HG03342 (cell line): ENCODE results near the gene LMOD1.
"Not testable (repeated sequence)": the region's sequence is repeated elsewhere in the genome, so short reads cannot be mapped to it uniquely, and the experiment has no call there.

Experiments
- ATAC-seq: cut with Tn5 transposase; IDR thresholded peaks from one replicate; pipeline ENCODE4 v1.9.1; 2021; ENCODE audit warnings: mild to moderate bottlenecking, moderate library complexity; ENCODE audit not compliant: unreplicated experiment

The LMOD1 gene

GRCh38 chr1:201949491-201949890, 3.1 kb upstream of the LMOD1 start:
- no peak for ATAC-seq

- ATAC-seq: no peak
Observed at GRCh38 chr1:201947697-201948008, 1.3 kb upstream of the LMOD1 start.

DNA sequence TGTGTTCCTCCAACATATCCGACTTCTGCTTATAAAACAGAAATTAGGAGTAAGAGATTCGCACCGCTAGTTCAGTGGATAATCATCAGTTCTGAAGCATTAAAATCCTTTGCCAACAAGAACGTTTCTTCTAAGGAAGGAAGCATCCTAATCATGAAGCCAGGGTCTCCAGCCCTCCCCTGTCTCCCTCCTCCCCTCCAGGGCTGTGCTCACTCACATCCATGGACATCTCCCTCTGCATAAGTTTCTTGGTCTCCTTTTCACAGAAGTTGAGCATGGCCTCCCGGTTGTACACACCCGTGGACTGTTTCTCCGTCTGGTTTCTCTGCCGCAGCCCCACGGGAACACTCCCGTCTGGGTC, 505 bp downstream of the LMOD1 start:
- ATAC-seq: no peak

- no peak for ATAC-seq
Observed at GRCh38 chr1:201945157-201945556, 1.2 kb downstream of the LMOD1 start.

DNA sequence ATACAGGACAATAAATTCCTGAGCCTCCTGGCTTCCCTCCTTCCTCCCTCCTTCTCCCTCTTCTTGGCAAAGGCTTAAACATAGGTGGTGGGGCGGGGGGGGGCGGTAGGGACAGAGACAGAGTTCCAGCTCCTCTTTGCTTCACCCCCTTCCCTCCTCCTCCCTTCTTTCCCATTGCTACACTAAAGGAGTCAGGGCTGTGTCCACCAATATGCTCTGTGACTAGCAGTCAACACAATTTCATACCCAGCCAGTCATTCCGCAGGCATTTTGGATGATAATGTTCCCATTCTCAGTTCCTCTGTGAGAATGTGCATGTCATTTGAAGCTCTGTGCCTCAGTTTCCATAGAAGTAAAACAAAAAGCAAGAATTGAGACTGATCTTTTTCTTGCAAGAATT, 1.7 kb downstream of the LMOD1 start:
- no peak for ATAC-seq

GRCh38 chr1:201944002-201944401, 2.3 kb downstream of the LMOD1 start:
- no peak for ATAC-seq

GRCh38 chr1:201942129-201942495, 4.2 kb downstream of the LMOD1 start:
- no peak for ATAC-seq

- ATAC-seq: no peak
Observed at GRCh38 chr1:201941420-201942128, 4.8 kb downstream of the LMOD1 start.

DNA sequence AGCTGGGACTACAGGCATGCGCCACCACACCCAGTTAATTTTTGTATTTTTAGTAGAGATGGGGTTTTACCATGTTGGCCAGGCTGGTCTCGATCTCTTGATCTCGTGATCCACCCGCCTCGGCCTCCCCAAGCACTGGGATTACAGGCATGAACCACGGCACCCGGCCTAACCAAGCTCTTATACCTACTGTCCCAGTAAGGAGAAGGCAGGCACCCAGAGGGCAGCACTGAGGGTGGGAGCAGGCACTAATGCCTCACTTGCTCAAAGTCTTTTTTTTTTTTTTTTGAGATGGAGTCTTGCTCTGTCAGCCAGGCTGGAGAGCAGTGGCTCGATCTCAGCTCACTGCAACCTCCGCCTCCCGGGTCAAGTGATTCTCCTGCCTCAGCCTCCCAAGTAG, 6.0 kb downstream of the LMOD1 start:
- not testable (repeated sequence) for ATAC-seq

- no peak for ATAC-seq
Observed at GRCh38 chr1:201939574-201939973, 6.8 kb downstream of the LMOD1 start.

- no peak for ATAC-seq
Observed at GRCh38 chr1:201939148-201939547, 7.2 kb downstream of the LMOD1 start.

GRCh38 chr1:201938440-201939035, 7.8 kb downstream of the LMOD1 start:
- ATAC-seq: no peak

DNA sequence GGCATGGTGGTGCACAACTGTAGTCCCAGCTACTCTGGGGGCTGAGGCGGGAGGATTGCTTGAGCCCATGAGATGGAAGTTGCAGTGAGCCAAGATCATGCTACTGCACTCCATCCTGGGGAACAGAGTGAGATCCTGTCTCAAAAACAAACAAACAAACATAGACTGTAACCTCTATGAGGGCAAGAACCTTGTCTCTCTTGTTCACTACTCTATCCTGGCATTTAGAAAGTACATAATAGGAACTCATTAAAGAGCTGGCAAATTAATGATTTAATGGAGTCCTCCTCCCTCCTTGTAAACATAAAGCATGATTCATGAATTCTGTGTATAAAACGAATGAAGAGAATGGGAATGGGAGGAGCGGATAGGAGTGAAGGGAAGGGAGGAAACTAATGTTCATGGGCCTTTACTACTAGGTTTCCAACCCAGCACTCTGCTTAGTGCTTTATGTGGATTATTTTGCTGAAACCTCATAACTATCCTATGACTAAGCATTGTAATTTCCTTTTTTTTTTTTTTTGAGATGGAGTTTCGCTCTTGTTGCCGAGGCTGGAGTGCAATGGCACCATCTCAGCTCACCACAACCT, 8.6 kb downstream of the LMOD1 start:
- ATAC-seq: no peak

GRCh38 chr1:201933840-201934430, 12.4 kb downstream of the LMOD1 start:
- ATAC-seq: no peak

GRCh38 chr1:201930803-201931202, 15.5 kb downstream of the LMOD1 start:
- no peak for ATAC-seq

- ATAC-seq: no peak
Observed at GRCh38 chr1:201930137-201930536, 16.2 kb downstream of the LMOD1 start.

- no peak for ATAC-seq
Observed at GRCh38 chr1:201928266-201928665, 18.1 kb downstream of the LMOD1 start.

GRCh38 chr1:201925981-201926645, 20.2 kb downstream of the LMOD1 start:
- ATAC-seq: no peak

- no peak for ATAC-seq
Observed at GRCh38 chr1:201925301-201925567, 21.1 kb downstream of the LMOD1 start.

DNA sequence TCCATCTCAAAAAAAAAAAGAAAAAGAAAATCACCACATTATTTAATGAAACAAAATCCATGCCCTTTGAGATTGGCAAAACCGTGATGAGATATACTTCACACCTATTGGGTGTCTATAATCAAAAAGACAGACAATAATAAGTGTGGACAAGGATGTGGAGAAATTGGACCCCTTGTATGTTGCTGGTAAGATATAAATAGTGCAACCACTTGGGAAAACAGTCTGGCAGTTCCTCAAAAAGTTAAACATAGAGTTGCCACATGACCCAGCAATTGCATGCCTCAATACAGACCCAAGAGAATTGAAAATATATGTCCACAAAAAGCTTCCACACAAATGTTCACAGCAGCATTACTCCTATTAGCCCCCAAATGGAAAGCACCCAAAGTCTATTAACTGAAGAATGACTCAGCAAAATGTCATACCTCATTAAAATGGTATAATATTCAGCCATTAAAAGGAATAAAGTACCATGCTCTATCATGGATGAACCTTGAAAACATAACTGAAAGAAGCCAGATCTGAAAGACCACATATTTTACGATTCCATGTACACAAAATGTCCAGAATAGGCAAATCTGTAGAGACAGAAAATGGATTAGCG, 24.3 kb downstream of the LMOD1 start:
- no peak for ATAC-seq

DNA sequence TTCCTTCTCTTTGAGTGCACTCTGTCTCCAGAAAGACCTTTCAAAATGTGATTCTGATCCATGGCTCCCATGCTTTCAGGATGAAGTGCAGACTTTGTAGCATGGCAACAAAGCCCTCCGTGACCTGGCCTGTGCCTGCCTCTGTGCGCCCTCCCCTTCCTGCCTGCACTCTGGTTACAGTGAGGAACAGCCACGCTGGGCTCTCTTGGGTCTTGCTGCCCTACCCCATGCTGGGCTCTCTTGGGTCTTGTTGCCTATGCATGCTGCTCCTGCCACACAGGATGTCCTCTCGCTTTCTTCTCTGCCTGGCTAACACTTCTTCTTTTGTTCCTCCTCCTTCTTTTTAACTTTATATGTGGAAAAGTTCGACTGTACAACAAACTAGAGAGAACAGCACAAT, 28.0 kb downstream of the LMOD1 start:
- ATAC-seq: no peak
